NCI-H2227 (cell line): ENCODE results near the gene WNT9A.

Experiments
- DNase-seq: peaks from one replicate; lab custom pipeline; 2025; ENCODE audit not compliant: unreplicated experiment; lab: John Stamatoyannopoulos, UW

Gene WNT9A

GRCh38 chr1:227899820-227900449 is 47.8 kb downstream of the WNT9A start:
- DNase-seq, result no peak

- DNase-seq, result no peak
These were observed 48.5 kb downstream of the WNT9A start for GRCh38 chr1:227899141-227899819.

- DNase-seq, result no peak
These were observed 49.1 kb downstream of the WNT9A start for GRCh38 chr1:227898502-227899140.

- DNase-seq, result no peak
These were observed 49.9 kb downstream of the WNT9A start for GRCh38 chr1:227897704-227898438.

GRCh38 chr1:227896710-227897655 is 50.7 kb downstream of the WNT9A start:
- no peak for DNase-seq

GRCh38 chr1:227895828-227896685 is 51.7 kb downstream of the WNT9A start:
- DNase-seq, result no peak

GRCh38 chr1:227894831-227895451 is 52.8 kb downstream of the WNT9A start:
- no peak for DNase-seq

- DNase-seq, result no peak
These were observed 53.6 kb downstream of the WNT9A start for GRCh38 chr1:227893949-227894721.

GRCh38 chr1:227893300-227893948 is 54.3 kb downstream of the WNT9A start:
- DNase-seq, result no peak

- DNase-seq, result no peak
These were observed 55.0 kb downstream of the WNT9A start for GRCh38 chr1:227892489-227893299.

GRCh38 chr1:227891955-227892488 is 55.7 kb downstream of the WNT9A start:
- no peak for DNase-seq

- no peak for DNase-seq
These were observed 56.3 kb downstream of the WNT9A start for GRCh38 chr1:227891223-227891954.

GRCh38 chr1:227890451-227891222 is 57.1 kb downstream of the WNT9A start:
- no peak for DNase-seq

- no peak for DNase-seq
These were observed 57.8 kb downstream of the WNT9A start for GRCh38 chr1:227889863-227890405.
